GM23338 (cell line): Measurements from ENCODE around the gene ENOX1. TPM values are rescaled to one million over a fixed set of nuclear protein-coding genes. Genes with fewer than 3 reads are reported as not detected.

ENCODE experiments used
- ATAC-seq: fragments of 200-7000 bp; cut with Tn5 transposase; 3 replicates; pipeline ENCODE4 v1.9.1; 2020
- DNase-seq: peaks from one replicate; pipeline ENCODE4 v3.0.0-alpha.2; 2015; ENCODE audit warnings: low spot score
- H2AFZ ChIP-seq: fragments of 200-600 bp; sonication (generic); 2 replicates; pipeline ENCODE4 v1.8.0; 2016; ENCODE audit warnings: antibody characterized with exemption, mild to moderate bottlenecking, moderate library complexity
- H3F3A ChIP-seq: fragments of 200-600 bp; sonication (generic); replicated peaks from 2 replicates; pipeline ENCODE4 v1.8.0; 2017; ENCODE audit warnings: antibody characterized with exemption, mixed run types, low read depth
- H3K27ac ChIP-seq: fragments of 200-600 bp; sonication (generic); 2 replicates; pipeline ENCODE4 v1.6.1; 2016; ENCODE audit warnings: low read depth
- H3K27me3 ChIP-seq: fragments of 200-600 bp; sonication (generic); 2 replicates; pipeline ENCODE4 v1.8.0; 2016; ENCODE audit warnings: mild to moderate bottlenecking, mixed run types, moderate library complexity; ENCODE audit not compliant: insufficient read depth
- H3K36me3 ChIP-seq: fragments of 200-600 bp; sonication (generic); 2 replicates; pipeline ENCODE4 v1.8.0; 2016; ENCODE audit warnings: mild to moderate bottlenecking; ENCODE audit not compliant: insufficient read depth
- H3K4me1 ChIP-seq: fragments of 200-600 bp; sonication (generic); 2 replicates; pipeline ENCODE4 v1.8.0; 2016; ENCODE audit warnings: mild to moderate bottlenecking, moderate library complexity; ENCODE audit not compliant: insufficient read depth
- H3K4me2 ChIP-seq: fragments of 200-600 bp; sonication (generic); 2 replicates; pipeline ENCODE4 v1.7.1; 2017; ENCODE audit warnings: mixed run types
- H3K4me3 ChIP-seq: fragments of 200-600 bp; sonication (generic); 2 replicates; pipeline ENCODE4 v1.6.1; 2016; ENCODE audit warnings: mixed run types
- H3K79me2 ChIP-seq: fragments of 200-600 bp; sonication (generic); replicated peaks from 2 replicates; pipeline ENCODE4 v1.8.0; 2017; ENCODE audit warnings: mild to moderate bottlenecking; ENCODE audit not compliant: insufficient read depth
- H3K9me2 ChIP-seq: fragments of 200-600 bp; sonication (generic); 2 replicates; pipeline ENCODE4 v1.8.0; 2017; ENCODE audit not compliant: insufficient read depth
- H4K20me1 ChIP-seq: fragments of 200-600 bp; sonication (generic); replicated peaks from 2 replicates; pipeline ENCODE4 v1.8.0; 2017; ENCODE audit warnings: mild to moderate bottlenecking; ENCODE audit not compliant: insufficient read depth
- H3K27ac Mint-ChIP-seq: 2 replicates; pipeline ENCODE4 v1.8.0; 2020; ENCODE audit warnings: inconsistent platforms, mild to moderate bottlenecking, moderate library complexity, mixed read lengths
- H3K27me3 Mint-ChIP-seq: 3 replicates; pipeline ENCODE4 v1.8.0; 2022; ENCODE audit warnings: low read depth, mild to moderate bottlenecking, moderate library complexity, mixed read lengths, inconsistent platforms; ENCODE audit not compliant: insufficient read depth, poor library complexity
- H3K36me3 Mint-ChIP-seq: 3 replicates; pipeline ENCODE4 v1.8.0; 2021; ENCODE audit warnings: low read depth, mild to moderate bottlenecking, inconsistent platforms, moderate library complexity, mixed read lengths
- H3K4me1 Mint-ChIP-seq: 3 replicates; pipeline ENCODE4 v1.8.0; 2020; ENCODE audit warnings: mild to moderate bottlenecking, inconsistent platforms, mixed read lengths
- H3K4me3 Mint-ChIP-seq: 3 replicates; pipeline ENCODE4 v1.8.0; 2021; ENCODE audit warnings: moderate library complexity, mild to moderate bottlenecking, inconsistent platforms, mixed read lengths
- H3K9me3 Mint-ChIP-seq: 3 replicates; pipeline ENCODE4 v1.8.0; 2020; ENCODE audit warnings: moderate library complexity, mild to moderate bottlenecking, inconsistent platforms, mixed read lengths
- CREB1 ChIP-seq: fragments of 250-450 bp; sonication (Bioruptor Pico); IDR thresholded peaks from 2 replicates; pipeline ENCODE4 v1.5.0; 2020; ENCODE audit warnings: low read depth, mild to moderate bottlenecking, moderate library complexity
- EZH2 ChIP-seq: fragments of 200-600 bp; sonication (generic); IDR thresholded peaks from one replicate; pipeline ENCODE4 v1.8.0; 2017; ENCODE audit warnings: antibody characterized with exemption, mild to moderate bottlenecking, low read depth; ENCODE audit not compliant: unreplicated experiment
- EZH2phosphoT487 ChIP-seq: fragments of 200-600 bp; sonication (generic); IDR thresholded peaks from one replicate; pipeline ENCODE4 v1.8.1; 2018; ENCODE audit warnings: antibody characterized with exemption; ENCODE audit not compliant: unreplicated experiment
- JUNB ChIP-seq: IDR thresholded peaks from one replicate; pipeline ENCODE4 v1.6.1; 2016; ENCODE audit warnings: antibody characterized with exemption; ENCODE audit not compliant: unreplicated experiment
- NANOG ChIP-seq: IDR thresholded peaks from 2 replicates; pipeline ENCODE4 v1.6.1; 2016; ENCODE audit warnings: antibody characterized with exemption, borderline replicate concordance
- POLR2AphosphoS5 ChIP-seq: IDR thresholded peaks from 2 replicates; pipeline ENCODE4 v1.6.1; 2016; ENCODE audit warnings: antibody characterized with exemption, low read depth
- STAT1 ChIP-seq: IDR thresholded peaks from one replicate; pipeline ENCODE4 v1.6.1; 2016; ENCODE audit warnings: antibody characterized with exemption; ENCODE audit not compliant: unreplicated experiment
- ZNF114 ChIP-seq: fragments of 250-450 bp; sonication (Bioruptor Pico); IDR thresholded peaks from 2 replicates; pipeline ENCODE4 v1.5.0; 2020; ENCODE audit warnings: mild to moderate bottlenecking, moderate library complexity
- ZNF331 ChIP-seq: fragments of 250-450 bp; sonication (Bioruptor Pico); IDR thresholded peaks from 2 replicates; pipeline ENCODE4 v1.5.0; 2020; ENCODE audit warnings: low read depth, mild to moderate bottlenecking, moderate library complexity
- polyA plus RNA-seq: library from polyadenylated mRNA; unstranded; fragments of >200 nt; fragmentation: Nextera tagmentation; extraction: Ambion mirVana; gene quantifications from 2 replicates; pipeline ENCODE4 v1.2.1, GENCODE V29; 2016
- total RNA-seq: library from RNA; depleted of rRNA; stranded (reverse); fragments of >200 nt; shearing (Covaris generic); gene quantifications from 2 replicates; pipeline ENCODE4 v1.2.3, GENCODE V29; 2014
- TF ChIP-seq, protein P1 (sequence below): IDR thresholded peaks from one replicate; pipeline ENCODE4 v1.6.1; 2018; ENCODE audit warnings: antibody characterized with exemption; ENCODE audit not compliant: unreplicated experiment
- TF ChIP-seq, protein P2 (sequence below), 2 experiments: fragments of 200-600 bp in 1 of 2; sonication (generic) in 1 of 2; conservative IDR thresholded peaks; 2 replicates each; pipeline versions ENCODE4 v1.5.1 to v1.6.1; 2016 to 2017; ENCODE audit warnings: antibody characterized with exemption in 2 of 2, low read depth in 2 of 2, mild to moderate bottlenecking in 2 of 2, moderate library complexity in 1 of 2
- TF ChIP-seq, protein P3 (sequence below): fragments of 250-450 bp; sonication (Bioruptor Pico); IDR thresholded peaks from 2 replicates; pipeline ENCODE4 v1.5.0; 2020; ENCODE audit warnings: mild to moderate bottlenecking, moderate library complexity
- TF ChIP-seq, protein P4 (sequence below): IDR thresholded peaks from 2 replicates; pipeline ENCODE4 v1.6.1; 2016; ENCODE audit warnings: antibody characterized with exemption

ENOX1 gene
- total and polyA plus RNA-seq, 2 experiments from 2014 or later = 0.66 to 0.81 TPM

DNA sequence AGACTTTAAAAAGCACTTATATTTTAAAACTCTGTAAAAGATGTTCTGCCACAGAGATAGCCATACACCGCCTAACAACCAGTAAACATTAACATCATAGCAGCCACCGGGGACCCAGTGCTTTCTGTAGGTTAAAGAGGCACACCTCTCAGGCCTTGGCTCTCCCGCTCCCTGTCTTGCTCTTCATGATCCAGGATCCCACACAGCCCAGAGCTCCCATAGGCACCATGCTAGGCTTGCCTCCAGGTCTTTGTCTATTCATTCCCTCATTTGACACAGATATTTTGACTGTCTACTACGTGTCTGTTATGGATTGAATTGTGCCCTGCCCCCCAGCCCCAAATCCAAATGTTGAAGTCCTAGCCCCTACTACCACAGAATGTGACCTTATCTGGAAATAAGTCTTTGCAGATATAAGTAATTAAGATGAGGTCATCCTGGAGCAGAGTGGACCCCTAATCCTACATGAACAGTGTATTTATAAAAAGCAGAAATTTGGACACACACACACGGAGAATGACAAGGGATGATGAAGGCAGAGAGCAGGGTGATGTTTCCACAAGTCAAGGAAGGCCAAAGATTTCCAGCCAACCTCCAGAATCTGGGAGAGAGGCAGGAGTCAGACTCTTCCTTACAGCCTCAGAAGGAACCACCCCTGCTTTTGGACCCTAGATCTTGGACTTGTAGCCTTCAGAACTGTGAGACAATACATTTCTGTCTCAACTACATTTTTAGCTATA lies 490.8 kb downstream of the ENOX1 start:
- Histone ChIP-seq H3F3A (no peaks in the 10 kb centered on the region), H3K9me2 (peaks cover 9% of the 10 kb centered on the region; the same call in 1 of the 2 replicates), H3K36me3 (no peaks in the 10 kb centered on the region), H3K4me1 (0 out of 2 replicates have a peak, but pooled peaks cover 8% of the 10 kb centered on the region), H3K79me2 (no peaks in the 10 kb centered on the region), H4K20me1 (no peaks in the 10 kb centered on the region), H3K4me3 (no peak overlapping the region), H3K4me2 (no peak overlapping the region), H3K27me3 (no peaks in the 10 kb centered on the region), H2AFZ (peak overlapping the region; percentile 72; the same call in 1 of the 2 replicates), H3K27ac (no peak overlapping the region)
- Mint-ChIP-seq H3K27me3 (peaks cover 7% of the 10 kb centered on the region), H3K4me1 (peaks cover 19% of the 10 kb centered on the region), H3K9me3 (no peaks in the 10 kb centered on the region), H3K27ac (no peak overlapping the region), H3K36me3 (no peaks in the 10 kb centered on the region), H3K4me3 (no peak overlapping the region)
- no peak for TF ChIP-seq NANOG
- no peak for TF ChIP-seq EZH2
- TF ChIP-seq, protein P1, sequence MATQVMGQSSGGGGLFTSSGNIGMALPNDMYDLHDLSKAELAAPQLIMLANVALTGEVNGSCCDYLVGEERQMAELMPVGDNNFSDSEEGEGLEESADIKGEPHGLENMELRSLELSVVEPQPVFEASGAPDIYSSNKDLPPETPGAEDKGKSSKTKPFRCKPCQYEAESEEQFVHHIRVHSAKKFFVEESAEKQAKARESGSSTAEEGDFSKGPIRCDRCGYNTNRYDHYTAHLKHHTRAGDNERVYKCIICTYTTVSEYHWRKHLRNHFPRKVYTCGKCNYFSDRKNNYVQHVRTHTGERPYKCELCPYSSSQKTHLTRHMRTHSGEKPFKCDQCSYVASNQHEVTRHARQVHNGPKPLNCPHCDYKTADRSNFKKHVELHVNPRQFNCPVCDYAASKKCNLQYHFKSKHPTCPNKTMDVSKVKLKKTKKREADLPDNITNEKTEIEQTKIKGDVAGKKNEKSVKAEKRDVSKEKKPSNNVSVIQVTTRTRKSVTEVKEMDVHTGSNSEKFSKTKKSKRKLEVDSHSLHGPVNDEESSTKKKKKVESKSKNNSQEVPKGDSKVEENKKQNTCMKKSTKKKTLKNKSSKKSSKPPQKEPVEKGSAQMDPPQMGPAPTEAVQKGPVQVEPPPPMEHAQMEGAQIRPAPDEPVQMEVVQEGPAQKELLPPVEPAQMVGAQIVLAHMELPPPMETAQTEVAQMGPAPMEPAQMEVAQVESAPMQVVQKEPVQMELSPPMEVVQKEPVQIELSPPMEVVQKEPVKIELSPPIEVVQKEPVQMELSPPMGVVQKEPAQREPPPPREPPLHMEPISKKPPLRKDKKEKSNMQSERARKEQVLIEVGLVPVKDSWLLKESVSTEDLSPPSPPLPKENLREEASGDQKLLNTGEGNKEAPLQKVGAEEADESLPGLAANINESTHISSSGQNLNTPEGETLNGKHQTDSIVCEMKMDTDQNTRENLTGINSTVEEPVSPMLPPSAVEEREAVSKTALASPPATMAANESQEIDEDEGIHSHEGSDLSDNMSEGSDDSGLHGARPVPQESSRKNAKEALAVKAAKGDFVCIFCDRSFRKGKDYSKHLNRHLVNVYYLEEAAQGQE = no peak
- no peak for TF ChIP-seq CREB1 (CRISPR knock-in tag)
- TF ChIP-seq POLR2AphosphoS5 = no peak
- TF ChIP-seq EZH2phosphoT487 = no peak
- TF ChIP-seq, protein P2, sequence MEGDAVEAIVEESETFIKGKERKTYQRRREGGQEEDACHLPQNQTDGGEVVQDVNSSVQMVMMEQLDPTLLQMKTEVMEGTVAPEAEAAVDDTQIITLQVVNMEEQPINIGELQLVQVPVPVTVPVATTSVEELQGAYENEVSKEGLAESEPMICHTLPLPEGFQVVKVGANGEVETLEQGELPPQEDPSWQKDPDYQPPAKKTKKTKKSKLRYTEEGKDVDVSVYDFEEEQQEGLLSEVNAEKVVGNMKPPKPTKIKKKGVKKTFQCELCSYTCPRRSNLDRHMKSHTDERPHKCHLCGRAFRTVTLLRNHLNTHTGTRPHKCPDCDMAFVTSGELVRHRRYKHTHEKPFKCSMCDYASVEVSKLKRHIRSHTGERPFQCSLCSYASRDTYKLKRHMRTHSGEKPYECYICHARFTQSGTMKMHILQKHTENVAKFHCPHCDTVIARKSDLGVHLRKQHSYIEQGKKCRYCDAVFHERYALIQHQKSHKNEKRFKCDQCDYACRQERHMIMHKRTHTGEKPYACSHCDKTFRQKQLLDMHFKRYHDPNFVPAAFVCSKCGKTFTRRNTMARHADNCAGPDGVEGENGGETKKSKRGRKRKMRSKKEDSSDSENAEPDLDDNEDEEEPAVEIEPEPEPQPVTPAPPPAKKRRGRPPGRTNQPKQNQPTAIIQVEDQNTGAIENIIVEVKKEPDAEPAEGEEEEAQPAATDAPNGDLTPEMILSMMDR (conservative IDR thresholded peaks at IDR 0.05; ENCODE audit: low read depth in 2 of 2) = no peak
- TF ChIP-seq ZNF331 (CRISPR knock-in tag) = no peak
- TF ChIP-seq, protein P3, sequence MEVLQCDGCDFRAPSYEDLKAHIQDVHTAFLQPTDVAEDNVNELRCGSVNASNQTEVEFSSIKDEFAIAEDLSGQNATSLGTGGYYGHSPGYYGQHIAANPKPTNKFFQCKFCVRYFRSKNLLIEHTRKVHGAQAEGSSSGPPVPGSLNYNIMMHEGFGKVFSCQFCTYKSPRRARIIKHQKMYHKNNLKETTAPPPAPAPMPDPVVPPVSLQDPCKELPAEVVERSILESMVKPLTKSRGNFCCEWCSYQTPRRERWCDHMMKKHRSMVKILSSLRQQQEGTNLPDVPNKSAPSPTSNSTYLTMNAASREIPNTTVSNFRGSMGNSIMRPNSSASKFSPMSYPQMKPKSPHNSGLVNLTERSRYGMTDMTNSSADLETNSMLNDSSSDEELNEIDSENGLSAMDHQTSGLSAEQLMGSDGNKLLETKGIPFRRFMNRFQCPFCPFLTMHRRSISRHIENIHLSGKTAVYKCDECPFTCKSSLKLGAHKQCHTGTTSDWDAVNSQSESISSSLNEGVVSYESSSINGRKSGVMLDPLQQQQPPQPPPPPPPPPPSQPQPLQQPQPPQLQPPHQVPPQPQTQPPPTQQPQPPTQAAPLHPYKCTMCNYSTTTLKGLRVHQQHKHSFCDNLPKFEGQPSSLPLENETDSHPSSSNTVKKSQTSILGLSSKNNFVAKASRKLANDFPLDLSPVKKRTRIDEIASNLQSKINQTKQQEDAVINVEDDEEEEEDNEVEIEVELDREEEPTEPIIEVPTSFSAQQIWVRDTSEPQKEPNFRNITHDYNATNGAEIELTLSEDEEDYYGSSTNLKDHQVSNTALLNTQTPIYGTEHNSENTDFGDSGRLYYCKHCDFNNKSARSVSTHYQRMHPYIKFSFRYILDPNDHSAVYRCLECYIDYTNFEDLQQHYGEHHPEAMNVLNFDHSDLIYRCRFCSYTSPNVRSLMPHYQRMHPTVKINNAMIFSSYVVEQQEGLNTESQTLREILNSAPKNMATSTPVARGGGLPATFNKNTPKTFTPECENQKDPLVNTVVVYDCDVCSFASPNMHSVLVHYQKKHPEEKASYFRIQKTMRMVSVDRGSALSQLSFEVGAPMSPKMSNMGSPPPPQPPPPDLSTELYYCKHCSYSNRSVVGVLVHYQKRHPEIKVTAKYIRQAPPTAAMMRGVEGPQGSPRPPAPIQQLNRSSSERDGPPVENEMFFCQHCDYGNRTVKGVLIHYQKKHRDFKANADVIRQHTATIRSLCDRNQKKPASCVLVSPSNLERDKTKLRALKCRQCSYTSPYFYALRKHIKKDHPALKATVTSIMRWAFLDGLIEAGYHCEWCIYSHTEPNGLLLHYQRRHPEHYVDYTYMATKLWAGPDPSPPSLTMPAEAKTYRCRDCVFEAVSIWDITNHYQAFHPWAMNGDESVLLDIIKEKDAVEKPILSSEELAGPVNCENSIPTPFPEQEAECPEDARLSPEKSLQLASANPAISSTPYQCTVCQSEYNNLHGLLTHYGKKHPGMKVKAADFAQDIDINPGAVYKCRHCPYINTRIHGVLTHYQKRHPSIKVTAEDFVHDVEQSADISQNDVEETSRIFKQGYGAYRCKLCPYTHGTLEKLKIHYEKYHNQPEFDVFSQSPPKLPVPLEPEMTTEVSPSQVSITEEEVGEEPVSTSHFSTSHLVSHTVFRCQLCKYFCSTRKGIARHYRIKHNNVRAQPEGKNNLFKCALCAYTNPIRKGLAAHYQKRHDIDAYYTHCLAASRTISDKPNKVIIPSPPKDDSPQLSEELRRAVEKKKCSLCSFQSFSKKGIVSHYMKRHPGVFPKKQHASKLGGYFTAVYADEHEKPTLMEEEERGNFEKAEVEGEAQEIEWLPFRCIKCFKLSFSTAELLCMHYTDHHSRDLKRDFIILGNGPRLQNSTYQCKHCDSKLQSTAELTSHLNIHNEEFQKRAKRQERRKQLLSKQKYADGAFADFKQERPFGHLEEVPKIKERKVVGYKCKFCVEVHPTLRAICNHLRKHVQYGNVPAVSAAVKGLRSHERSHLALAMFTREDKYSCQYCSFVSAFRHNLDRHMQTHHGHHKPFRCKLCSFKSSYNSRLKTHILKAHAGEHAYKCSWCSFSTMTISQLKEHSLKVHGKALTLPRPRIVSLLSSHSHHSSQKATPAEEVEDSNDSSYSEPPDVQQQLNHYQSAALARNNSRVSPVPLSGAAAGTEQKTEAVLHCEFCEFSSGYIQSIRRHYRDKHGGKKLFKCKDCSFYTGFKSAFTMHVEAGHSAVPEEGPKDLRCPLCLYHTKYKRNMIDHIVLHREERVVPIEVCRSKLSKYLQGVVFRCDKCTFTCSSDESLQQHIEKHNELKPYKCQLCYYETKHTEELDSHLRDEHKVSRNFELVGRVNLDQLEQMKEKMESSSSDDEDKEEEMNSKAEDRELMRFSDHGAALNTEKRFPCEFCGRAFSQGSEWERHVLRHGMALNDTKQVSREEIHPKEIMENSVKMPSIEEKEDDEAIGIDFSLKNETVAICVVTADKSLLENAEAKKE (CRISPR knock-in tag) = no peak
- no peak for TF ChIP-seq STAT1
- no peak for TF ChIP-seq ZNF114 (CRISPR knock-in tag)
- no peak for TF ChIP-seq JUNB
- TF ChIP-seq, protein P4, sequence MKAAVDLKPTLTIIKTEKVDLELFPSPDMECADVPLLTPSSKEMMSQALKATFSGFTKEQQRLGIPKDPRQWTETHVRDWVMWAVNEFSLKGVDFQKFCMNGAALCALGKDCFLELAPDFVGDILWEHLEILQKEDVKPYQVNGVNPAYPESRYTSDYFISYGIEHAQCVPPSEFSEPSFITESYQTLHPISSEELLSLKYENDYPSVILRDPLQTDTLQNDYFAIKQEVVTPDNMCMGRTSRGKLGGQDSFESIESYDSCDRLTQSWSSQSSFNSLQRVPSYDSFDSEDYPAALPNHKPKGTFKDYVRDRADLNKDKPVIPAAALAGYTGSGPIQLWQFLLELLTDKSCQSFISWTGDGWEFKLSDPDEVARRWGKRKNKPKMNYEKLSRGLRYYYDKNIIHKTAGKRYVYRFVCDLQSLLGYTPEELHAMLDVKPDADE = no peak
- ATAC-seq = peak; percentile 32; the same call in 1 of the 3 replicates
- no peak for DNase-seq
